Lung microvascular endothelial cell (primary cell): ENCODE data around the gene PTPN4. TPM values are rescaled to one million over a fixed set of nuclear protein-coding genes. Genes with fewer than 3 reads are reported as not detected.

Experiments used
- DNase-seq, 2 donors: peaks; one replicate each; pipeline versions ENCODE4 v3.0.0 to v3.0.0-alpha.2; 2010; ENCODE audit warnings: low read depth in 2 of 2
- total RNA-seq: library from RNA; depleted of rRNA; stranded (reverse); fragments of >200 nt; gene quantifications from 2 replicates; pipeline ENCODE4 v1.2.1, GENCODE V29; 2014

PTPN4 gene
- total RNA-seq, 1 donor from 2014 or later: 26.2 TPM

DNA sequence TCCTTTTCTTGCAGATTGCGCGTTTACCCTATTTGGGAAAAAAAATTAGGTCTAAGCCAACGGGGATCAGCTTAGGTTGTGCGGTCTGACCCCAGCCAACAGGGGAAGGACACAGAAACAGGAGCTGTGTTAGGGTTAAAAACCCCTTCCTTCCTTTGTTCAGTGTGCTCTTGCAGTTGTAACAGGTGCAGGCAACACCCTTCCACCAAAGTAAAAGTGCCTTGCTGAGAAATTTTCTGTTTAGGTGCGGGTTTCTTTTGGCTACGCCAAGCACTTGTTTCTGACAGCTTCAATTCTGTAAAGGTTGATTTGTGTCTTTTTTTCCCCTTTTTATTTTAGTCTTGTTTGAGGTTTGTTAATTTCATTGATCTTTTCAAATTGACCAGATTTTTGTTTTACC lies 92.5 kb downstream of the PTPN4 start:
- DNase-seq: no peak

DNA sequence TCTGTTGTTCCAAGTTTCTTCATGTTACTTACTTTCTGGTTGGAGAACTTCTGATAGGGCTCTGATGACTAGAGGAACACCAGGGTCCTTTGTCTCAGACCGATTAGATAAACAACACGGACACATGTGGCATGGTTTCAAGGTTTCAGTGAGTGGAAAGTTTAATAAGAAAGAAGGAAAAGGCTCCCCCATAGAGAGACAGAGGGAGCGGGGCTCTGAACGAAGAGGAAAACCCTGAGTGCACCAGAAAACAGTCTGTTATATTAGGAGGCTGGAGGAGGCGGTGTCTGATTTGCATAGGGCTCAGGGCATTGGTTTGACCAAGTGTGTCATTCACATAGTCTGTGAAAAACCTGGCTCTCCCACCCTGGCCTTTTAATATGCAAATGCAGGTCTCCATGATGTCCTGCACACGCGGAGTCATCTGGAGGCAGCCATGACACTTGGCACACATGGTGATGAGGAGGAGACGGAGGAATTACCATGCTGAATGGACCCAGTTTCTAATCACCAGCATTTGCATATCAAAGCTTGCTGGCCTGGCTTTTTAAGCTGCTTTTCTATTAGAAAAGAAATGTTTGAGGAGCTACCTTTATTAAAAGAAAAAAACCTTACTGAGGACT lies 94.2 kb downstream of the PTPN4 start:
- DNase-seq: no peak

DNA sequence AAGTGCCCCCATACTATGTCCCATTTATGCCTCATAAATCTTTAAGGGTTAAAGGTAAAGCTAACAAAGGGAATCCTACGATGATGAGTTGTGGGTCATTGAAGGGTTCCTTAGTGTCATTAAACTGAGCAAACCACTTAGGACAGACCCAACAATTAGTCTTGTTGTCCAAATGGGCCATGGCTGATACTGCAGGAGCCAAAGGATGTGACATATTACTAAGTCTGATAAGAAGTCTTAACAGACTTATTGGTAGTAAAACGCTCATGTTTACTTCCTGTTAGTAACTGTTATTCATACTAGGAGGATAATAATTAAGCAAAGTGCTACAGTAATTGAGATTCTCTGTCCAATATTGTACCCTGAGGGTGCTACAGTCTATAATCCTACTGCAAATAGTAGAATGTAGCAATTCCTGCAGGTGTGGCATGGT lies 96.8 kb downstream of the PTPN4 start:
- DNase-seq: no peak

DNA sequence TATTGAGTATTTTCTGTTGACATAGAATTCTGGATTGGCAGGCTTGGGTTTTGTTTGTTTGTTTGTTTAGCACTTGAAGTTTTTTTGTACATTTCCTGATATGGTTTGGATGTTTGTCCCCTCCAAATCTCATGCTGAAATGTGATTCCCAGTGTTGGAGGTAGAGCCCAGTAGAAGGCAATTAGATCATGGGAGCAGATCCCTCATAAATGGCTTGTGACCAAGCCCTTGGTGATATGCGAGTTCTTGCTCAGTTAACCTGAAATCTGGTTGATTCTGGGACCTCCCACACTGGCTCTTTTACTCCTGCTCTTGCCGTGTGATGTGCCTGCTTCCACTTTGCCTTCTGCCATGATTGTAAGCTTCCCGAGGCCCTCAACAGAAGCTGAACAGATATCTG lies 98.0 kb downstream of the PTPN4 start:
- no peak for DNase-seq

DNA sequence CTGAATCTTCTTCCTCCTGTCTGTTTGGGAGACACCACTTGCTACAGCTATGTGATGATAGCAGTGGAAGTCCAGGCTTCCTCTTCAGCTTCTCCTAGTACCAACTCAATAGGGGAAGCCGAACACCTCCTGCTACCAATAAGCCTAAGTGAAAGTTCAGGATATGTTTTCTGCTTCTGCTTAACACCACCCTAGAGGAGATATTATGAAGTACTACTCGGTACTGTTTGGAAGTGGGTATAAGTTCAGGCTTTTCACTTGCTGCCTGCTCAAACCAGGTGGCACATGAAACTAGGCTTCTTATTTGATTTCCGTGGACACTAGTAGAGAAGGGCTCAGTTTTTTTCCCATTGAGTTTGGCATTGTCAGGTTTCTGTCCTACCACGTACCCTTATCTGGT lies 99.8 kb downstream of the PTPN4 start:
- no peak for DNase-seq

DNA sequence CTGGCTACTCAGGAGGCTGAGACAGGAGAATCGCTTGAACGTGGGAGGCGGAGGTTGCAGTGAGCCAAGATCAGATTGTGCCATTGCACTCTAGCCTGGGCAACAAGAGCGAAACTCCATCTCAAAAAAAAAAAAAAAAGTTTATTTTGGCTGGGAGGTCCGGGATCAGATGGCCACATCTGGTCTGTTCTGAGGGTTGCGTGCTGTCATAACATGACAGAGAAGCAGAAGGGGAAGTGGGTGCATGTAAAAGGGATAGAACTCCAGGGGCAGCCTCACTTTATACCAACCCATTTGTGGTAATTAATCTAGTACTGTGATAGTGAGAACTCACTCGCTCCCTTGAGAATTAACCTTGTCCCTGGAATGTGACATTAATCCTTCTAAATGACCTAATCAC lies 101.2 kb downstream of the PTPN4 start:
- DNase-seq: peak in 1 of 2 donors; percentile 38

DNA sequence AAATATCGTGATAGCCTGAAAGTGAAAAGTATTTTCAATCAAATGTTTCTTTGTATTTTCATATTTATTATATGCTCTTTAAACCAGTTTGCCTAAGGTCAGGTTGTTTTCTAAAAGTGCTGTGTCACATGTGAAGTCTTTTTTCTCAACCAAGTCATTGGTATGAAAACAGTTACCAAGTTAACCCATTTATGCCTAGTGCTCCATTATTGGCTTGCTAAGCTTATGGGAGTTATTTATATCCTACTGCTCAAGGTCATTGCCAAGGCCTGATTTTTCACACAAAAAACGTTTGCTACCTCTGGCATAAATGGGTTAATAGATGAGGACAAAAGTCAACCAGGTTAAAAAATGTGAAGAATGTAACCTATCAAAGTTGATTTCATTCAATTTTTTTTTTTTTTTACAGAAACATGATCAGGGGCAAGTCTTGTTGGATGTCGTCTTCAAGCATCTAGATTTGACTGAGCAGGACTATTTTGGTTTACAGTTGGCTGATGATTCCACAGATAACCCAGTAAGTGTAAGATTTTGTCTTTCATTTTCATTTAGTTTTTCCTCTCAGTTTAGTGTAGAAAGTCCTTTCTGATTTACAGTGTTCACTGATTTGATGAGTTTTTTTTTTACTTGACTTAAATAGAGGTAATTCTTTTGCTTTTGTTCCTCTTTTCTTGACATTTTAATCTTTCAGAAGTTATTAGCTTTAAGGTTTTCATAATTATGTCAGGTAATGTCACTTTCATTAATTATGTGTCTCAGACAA lies 102.6 kb downstream of the PTPN4 start:
- DNase-seq: no peak

DNA sequence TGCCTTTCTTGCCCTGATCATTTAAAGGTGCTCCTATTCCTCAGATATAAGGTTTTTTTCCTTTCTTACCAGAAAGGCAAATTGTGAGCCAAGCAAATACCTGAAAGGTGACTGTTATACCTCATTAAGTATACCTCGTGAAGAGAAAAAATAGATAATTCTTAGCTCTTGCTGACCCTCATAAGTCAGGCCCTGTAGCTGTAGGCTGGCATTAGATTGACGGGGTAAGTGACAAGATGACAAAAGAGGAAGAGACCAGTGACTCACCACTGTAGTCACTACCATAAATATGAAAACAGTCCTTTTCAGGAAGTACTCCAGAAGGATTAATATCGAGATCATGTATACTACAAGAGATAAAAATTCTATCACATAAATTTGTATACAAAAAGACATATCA lies 104.6 kb downstream of the PTPN4 start:
- DNase-seq: peak; percentile 19 to 51

DNA sequence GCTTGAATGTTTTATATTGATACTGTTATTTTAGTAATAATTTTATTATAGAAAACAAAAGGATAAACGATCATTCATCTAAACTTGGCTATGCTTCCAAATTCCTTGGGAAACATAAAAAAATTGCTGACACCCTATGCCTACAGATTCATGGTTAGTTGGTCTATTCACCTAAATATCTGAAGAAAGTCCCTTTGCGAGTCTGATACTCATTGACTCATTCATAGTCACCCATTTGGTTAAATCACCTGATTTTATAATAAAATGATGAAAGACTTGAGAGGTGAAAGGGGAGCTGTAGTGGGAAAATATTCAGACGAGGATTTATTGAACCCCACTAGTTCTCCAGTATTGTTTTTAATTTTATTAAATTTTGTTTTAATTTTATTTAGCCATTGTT lies 112.0 kb downstream of the PTPN4 start:
- DNase-seq: no peak

DNA sequence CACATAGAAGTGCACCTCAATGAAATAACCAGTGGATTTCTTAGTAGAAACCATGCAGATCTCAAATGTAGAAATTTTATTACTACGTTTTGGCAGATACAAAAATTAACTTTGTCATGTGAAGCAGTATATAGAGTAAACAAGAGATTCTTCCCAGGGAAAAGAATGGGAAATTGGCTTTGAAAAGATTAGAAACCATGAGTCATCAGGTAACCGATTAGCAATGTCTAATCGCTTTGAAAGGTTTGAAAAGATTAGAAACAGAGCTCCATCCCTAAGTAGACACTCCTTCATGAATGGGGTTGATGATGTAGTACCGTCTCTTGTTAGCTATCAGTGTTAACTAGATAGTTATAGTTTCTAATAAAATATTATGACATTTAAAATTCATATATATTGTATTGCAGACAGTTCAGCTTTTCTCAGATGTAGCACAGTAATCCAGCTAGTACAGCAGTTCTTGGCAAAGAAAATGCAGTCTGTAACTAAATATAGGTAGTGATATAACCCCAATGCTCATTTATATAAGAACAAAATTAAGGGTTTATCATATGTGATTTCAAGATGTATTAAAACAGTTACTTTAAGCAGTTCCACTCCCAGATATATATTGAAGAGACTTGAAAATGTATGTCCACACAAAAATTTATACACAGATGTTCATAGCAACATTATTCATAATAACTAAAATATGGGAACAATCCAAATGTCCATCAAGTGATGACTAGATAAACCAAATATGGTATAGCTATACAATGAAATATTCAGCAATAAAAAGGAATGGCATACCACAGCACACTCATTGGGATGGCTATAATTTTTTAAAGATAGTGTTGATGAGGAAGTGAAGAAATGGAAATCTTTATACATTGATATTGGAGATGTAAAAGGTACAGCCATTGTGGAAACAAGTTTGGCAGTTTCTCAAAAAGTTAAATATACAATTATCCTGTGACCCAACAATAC lies 113.9 kb downstream of the PTPN4 start:
- no peak for DNase-seq

DNA sequence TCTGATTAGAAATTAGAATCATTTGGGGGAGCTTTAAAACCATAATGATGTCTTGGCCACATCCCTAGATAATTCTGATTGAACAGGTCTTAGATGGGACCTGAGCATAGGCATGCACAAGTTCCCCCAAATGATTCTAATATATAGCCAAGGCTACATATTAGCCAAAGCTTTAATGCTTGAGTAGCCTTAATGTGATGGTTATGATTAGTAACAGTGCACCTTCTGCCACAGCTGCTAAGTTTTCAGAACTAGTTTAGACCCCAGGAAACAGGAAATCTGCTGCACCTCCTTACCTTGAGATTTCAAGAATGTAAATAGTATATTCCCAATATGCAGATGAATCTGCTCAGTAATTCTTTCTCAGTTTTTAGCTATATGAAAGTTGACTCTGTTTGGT lies 119.8 kb downstream of the PTPN4 start:
- no peak for DNase-seq

DNA sequence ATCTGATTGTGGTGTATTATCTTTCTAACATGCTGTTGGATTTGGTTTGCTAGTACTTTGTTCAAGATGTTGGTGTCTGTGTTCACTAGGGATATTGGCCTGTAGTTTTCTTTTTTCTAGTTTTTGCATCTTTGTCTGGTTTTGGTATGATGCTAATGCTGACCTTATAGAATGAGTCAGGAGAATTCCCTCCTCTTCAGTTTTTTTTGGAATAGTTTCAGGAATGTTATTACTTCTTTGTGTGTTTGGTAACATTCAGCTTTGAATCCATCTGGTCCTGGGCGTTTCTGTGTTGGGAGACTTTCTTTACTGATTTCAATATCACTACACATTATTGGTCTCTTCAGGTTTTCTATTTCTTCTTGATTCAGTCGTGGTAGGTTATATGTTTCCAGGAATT lies 129.0 kb downstream of the PTPN4 start:
- DNase-seq: peak in 1 of 2 donors; percentile 19

DNA sequence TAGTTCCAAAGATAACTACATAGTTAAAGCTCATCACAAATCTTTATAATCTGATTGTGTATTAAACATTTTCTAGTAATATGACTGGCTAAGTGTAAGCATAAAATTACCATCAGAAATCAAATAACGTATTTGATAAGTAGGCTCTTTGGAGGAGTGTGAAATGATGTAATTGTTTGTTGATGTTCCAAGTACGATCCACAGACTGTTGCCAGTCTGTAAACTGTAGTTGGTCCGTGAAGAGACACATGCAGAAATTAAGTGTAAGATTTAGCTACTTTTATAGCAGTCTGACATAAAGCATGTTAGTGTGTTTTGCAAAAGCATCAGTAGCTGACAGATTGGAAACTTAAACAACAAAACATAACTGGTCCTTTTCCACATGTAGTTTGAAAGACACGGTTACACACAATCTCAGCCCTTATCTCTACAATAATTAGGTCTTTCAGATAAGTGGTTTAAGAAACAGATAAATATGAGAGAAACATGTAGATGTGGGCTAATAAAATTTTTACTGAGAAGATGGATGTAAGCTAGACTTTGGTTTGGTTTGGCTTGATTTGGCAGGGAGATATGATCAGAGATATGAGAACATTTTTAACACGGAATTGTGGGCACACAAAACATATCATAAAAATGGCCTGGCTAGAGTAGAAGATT lies 138.1 kb downstream of the PTPN4 start:
- DNase-seq: no peak

DNA sequence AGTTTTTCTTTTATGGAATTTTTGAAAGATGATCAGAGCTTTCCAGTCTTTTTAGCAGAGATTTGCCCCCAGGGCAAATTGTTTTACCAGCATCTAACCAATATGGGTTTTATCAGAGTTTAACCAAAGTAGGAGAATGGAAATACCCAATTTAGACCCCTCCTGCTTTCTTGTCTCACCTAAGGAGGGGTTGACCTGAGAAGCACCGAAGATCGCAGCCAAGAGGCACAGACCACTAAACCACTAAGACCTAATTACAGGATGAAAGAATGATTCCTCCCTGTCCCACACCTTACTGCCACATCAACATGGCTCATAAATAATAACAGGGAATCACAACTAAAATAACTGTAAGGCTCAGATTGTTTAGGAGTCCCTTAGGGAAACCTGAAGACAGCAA lies 141.3 kb downstream of the PTPN4 start:
- DNase-seq: no peak

DNA sequence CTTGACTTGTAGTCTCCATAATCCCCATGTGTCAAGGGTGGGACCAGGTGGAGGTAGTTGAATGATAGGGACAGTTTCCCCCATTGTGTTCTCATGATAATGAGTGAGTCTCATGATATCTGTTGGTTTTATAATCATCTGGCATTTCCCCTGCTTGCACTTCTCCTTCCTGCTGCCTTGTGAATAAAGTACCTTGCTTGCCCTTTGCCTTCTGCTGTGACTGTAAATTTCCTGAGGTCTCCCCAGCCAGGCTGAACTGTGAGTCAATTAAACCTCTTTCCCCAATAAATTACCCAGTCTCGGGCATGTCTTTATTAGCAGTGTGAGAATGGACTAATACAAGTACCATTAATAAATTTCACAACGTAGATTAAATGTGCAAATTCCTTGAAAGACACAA lies 150.8 kb downstream of the PTPN4 start:
- DNase-seq: peak; percentile 52 to 66

DNA sequence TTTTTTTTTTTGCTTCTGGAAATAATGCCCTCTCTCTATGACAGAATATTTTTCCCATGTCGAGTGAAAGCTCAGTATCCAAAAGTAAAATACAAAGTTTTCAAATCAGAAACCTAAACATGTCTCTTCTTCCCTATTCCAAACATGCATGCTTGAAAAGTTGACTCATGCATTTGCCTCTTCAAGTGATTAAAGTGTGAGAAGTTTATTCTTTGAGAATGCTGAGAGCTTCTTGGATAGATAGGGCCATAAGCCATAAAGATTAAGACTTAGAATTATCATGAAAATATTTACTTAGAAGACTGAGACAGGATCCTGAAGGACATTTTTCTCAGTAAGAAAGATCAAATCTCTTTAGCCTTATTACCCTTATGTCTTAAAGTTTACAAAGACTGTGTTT lies 154.5 kb downstream of the PTPN4 start:
- DNase-seq: no peak

DNA sequence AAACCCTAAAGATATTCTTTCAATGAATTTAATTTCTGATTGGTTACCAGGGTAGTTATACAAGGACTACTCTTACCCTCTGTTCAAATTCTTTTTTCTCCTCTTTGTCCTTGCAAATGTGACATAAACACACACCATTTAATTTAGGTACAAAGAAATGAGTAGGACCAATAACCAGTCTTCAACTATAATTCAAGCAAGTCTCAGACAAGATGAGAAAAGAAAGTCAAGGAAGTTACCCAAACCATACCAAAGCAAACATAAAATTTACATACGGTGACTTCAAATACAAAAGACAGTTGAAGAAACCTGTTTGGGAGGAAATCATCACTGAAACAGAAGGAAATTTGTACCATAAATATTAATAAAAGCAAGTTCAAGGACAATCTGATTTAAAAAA lies 162.1 kb downstream of the PTPN4 start:
- no peak for DNase-seq

DNA sequence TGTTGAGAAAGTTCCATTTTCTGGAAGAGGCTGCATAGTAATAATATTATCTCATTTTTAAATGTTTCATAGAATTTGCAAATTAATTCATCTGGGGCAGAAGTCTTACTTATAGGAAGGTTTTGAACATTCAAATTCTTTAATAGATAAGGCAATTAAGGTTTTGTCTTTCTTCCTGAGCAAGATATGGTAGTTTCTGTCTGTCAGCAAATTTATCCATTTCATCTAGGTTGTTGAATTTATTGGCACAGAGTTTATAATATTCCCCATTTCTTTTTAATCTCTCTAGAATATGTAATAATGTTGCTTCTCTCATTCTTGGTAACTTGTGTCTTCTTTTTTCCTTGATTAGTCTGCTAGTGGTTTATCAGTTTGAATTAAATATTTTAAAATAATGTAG lies 163.0 kb downstream of the PTPN4 start:
- no peak for DNase-seq

DNA sequence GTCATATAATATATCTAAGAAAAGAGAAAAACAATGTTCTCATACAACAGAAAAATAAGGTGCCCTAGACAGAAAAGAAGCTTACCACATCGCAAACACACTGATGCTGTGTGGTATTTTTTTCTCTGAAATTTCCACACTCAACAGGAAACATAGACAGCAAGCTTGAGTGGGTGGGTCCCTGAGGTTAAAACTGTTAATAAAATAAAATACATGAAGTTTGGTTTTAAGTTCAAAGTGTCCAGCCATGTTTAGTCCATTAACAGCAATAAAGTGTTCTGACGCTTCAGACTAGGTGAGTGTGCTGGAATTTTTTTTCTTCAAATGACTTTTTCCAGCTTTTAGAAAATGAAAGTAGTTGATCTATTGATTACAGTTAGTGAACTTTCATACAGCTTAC lies 169.8 kb downstream of the PTPN4 start:
- peak in 1 of 2 donors; percentile 20 for DNase-seq

DNA sequence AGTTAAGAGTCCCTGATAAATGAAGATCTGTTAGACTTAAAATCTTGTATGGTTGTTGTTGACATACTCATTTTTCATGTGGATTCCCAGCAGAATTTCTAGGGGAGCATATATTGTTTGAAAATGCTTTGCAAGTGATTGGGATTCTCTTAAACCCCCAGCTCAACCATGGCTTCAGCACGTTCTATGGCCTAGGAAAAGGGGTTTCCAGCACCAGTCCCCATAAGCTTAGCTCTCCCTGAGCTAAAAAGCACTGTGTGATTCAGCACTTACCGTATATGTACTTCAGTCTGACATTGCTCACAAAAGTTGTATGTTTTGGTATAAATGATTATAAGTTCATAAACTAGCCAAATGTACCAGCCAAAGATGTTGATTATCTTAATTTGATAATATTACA lies 173.1 kb downstream of the PTPN4 start:
- no peak for DNase-seq

DNA sequence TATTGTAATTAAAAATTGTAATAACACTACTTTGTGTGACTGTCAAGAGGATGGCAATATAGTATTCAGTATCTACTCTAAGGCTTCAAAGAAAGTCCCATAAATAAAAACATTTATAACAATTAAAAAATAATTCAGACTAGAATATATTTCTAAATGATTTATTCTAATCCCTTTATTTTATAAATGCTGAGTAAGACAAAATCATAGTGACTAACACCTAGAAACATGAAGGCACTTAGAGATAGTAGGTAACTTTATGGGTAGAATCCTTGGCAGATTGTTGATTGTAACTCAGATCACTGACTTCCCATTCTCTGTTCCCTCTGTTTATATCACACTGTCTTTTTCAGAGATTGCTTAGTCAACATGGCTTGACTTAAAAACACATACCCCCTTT lies 174.6 kb downstream of the PTPN4 start:
- no peak for DNase-seq

DNA sequence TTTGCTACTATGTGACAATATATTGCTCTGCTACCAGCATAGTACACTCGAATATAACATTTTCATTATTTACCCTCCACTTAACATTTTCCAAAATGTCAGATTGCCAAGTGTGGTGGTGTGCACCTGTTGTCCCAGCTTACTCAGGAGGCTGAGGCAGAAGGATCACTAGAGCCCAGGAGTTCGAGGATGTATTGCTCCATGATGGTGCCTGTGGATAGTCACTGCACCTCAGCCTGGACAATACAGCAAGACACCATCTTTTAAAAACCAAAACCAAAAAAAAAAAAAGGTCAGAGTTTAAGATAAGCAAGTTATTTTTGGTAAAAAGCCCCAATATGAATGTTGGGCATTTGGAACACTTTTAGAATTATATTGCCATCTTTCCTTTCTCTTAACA lies 178.0 kb downstream of the PTPN4 start:
- DNase-seq: no peak
